ENCODE results near the gene FN3K. TPM values are rescaled to one million over a fixed set of nuclear protein-coding genes. Genes with fewer than 3 reads are reported as not detected.

The FN3K gene
- total RNA-seq, 1 donor from 2014 or later: 5.8 TPM

- Histone ChIP-seq H3K27me3 (ENCODE audit: control insufficient read depth, insufficient read depth, low read length) (peaks cover 15% of the 10 kb centered on the region), H3K4me3 (ENCODE audit: low read depth, low read length) (no peak overlapping the region), H3K36me3 (ENCODE audit: control insufficient read depth, insufficient read depth, low read length) (no peaks in the 10 kb centered on the region)
- DNase-seq (ENCODE audit: low read depth): no peak
- TF ChIP-seq, protein P1, sequence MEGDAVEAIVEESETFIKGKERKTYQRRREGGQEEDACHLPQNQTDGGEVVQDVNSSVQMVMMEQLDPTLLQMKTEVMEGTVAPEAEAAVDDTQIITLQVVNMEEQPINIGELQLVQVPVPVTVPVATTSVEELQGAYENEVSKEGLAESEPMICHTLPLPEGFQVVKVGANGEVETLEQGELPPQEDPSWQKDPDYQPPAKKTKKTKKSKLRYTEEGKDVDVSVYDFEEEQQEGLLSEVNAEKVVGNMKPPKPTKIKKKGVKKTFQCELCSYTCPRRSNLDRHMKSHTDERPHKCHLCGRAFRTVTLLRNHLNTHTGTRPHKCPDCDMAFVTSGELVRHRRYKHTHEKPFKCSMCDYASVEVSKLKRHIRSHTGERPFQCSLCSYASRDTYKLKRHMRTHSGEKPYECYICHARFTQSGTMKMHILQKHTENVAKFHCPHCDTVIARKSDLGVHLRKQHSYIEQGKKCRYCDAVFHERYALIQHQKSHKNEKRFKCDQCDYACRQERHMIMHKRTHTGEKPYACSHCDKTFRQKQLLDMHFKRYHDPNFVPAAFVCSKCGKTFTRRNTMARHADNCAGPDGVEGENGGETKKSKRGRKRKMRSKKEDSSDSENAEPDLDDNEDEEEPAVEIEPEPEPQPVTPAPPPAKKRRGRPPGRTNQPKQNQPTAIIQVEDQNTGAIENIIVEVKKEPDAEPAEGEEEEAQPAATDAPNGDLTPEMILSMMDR (IDR thresholded peaks at IDR 0.05; ENCODE audit: insufficient read depth, low read length, poor library complexity, severe bottlenecking): no peak
Observed at GRCh38 chr17:82705756-82706155, 29.7 kb upstream of the FN3K start.

DNA sequence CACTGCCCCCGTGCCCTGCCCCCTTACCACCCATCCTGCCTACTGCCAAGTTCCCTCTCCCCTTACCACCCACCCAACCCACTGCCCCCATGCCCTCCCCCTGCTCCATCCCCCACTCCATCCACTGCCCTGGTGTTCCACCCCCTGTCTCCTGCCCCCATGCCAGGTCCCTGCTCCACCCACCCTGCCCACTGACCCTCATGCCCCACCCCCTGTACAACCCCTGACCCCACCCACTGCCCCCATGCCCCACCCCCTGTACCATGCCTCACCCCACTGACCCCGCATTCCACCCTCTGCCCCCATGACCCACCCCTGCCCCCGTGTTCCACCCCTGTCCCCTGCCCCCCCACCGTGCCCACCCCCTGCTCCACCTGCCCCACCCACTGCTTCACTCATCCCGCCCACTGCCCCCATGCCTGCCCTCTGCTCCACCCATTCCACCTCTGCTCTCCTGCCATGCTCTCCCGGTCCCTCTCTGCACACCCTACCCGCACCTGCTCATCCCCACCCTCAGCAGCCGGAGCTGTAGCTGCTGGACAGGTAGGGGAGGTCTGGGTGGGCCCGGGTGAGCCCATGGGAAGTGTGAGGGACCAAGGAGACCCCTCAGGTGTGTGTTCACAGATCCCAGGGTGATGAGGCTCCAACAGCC is 26.3 kb upstream of the FN3K start:
- no peak overlapping the region for H3K4me3 ChIP-seq (ENCODE audit: low read depth, low read length)
- no peak for DNase-seq (ENCODE audit: low read depth)
- TF ChIP-seq, protein P1 (IDR thresholded peaks at IDR 0.05; ENCODE audit: insufficient read depth, low read length, poor library complexity, severe bottlenecking): no peak

DNA sequence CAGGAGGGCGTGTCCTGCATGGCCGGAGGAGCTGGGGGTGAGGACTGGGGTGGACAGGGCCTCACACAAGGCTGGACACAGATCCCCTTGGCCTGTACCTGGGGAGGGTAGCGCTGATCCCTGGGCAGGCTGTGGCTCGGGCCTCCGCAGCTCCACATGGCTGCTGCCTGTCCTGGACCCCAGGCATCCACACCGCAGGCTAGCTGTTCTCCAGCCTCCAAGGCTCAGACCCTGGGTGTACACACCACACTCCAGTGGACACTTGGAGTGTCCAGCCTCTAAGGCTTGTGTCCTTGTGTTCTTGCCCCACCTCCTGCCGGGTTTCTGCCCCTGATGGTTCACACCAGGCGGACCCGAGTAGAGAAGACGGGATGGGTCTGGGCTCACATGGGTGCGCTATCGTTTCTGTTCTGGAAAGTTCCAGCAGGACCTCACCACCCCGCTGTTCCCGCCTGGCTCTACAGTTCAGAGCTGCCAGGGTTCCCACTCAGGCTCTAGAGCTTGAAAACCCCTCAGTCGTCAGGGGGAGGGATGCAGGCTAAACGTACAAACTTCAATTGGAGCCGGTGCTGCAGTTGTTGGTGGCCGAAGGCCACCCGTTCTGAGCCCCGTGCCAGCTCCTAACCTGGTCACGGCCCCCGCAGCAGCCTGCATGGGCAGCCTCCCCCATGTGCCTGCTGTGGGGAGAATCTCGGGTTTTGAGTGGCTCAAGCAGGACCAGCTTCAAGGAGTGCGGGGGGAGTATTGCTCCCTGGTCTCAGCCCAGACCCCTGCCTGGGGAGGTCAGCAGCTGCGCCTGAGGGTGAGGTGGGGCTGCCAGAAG is 25.5 kb upstream of the FN3K start:
- Histone ChIP-seq H3K27me3 (ENCODE audit: control insufficient read depth, insufficient read depth, low read length) (peaks cover 10% of the 10 kb centered on the region), H3K36me3 (ENCODE audit: control insufficient read depth, insufficient read depth, low read length) (no peaks in the 10 kb centered on the region), H3K4me3 (ENCODE audit: low read depth, low read length) (no peak overlapping the region)
- DNase-seq (ENCODE audit: low read depth): no peak
- TF ChIP-seq, protein P1 (IDR thresholded peaks at IDR 0.05; ENCODE audit: insufficient read depth, low read length, poor library complexity, severe bottlenecking): no peak

More for the DNA sequence above, 26.3 kb upstream of the FN3K start:
- peaks cover 13% of the 10 kb centered on the region for H3K27me3 ChIP-seq (ENCODE audit: control insufficient read depth, insufficient read depth, low read length)
- no peaks in the 10 kb centered on the region for H3K36me3 ChIP-seq (ENCODE audit: control insufficient read depth, insufficient read depth, low read length)

- no peak for DNase-seq (ENCODE audit: low read depth)
- no peak overlapping the region for H3K4me3 ChIP-seq (ENCODE audit: low read depth, low read length)
- TF ChIP-seq, protein P1 (IDR thresholded peaks at IDR 0.05; ENCODE audit: insufficient read depth, low read length, poor library complexity, severe bottlenecking): no peak
- H3K27me3 ChIP-seq (ENCODE audit: control insufficient read depth, insufficient read depth, low read length): peaks cover 8% of the 10 kb centered on the region
- H3K36me3 ChIP-seq (ENCODE audit: control insufficient read depth, insufficient read depth, low read length): no peaks in the 10 kb centered on the region
Observed at GRCh38 chr17:82710499-82711232, 24.7 kb upstream of the FN3K start.

GRCh38 chr17:82713071-82713723 is 22.2 kb upstream of the FN3K start:
- TF ChIP-seq, protein P1 (IDR thresholded peaks at IDR 0.05; ENCODE audit: insufficient read depth, low read length, poor library complexity, severe bottlenecking): no peak
- H3K36me3 ChIP-seq (ENCODE audit: control insufficient read depth, insufficient read depth, low read length): no peaks in the 10 kb centered on the region
- no peak overlapping the region for H3K4me3 ChIP-seq (ENCODE audit: low read depth, low read length)
- DNase-seq (ENCODE audit: low read depth): no peak
- peaks cover 8% of the 10 kb centered on the region for H3K27me3 ChIP-seq (ENCODE audit: control insufficient read depth, insufficient read depth, low read length)
